ENCODE results near the gene SESN3.

- TF ChIP-seq ZBTB43 (CRISPR knock-in tag; IDR thresholded peaks at IDR 0.05) (no peak), FOXJ3 (CRISPR knock-in tag; IDR thresholded peaks at IDR 0.05; ENCODE audit: borderline replicate concordance) (no peak), JUN (CRISPR knock-in tag; IDR thresholded peaks at IDR 0.05) (no peak), SP1 (CRISPR knock-in tag; conservative IDR thresholded peaks at IDR 0.05) (no peak), RELA (CRISPR knock-in tag; IDR thresholded peaks at IDR 0.05; ENCODE audit: borderline replicate concordance) (no peak), NFATC4 (CRISPR knock-in tag; IDR thresholded peaks at IDR 0.05) (no peak), NR3C1 (CRISPR knock-in tag; conservative IDR thresholded peaks at IDR 0.05; ENCODE audit: low read depth) (no peak), CREM (CRISPR knock-in tag; IDR thresholded peaks at IDR 0.05) (no peak)
- TF ChIP-seq, protein P1, sequence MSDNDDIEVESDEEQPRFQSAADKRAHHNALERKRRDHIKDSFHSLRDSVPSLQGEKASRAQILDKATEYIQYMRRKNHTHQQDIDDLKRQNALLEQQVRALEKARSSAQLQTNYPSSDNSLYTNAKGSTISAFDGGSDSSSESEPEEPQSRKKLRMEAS (CRISPR knock-in tag; IDR thresholded peaks at IDR 0.05), result no peak
- TF ChIP-seq, protein P2, sequence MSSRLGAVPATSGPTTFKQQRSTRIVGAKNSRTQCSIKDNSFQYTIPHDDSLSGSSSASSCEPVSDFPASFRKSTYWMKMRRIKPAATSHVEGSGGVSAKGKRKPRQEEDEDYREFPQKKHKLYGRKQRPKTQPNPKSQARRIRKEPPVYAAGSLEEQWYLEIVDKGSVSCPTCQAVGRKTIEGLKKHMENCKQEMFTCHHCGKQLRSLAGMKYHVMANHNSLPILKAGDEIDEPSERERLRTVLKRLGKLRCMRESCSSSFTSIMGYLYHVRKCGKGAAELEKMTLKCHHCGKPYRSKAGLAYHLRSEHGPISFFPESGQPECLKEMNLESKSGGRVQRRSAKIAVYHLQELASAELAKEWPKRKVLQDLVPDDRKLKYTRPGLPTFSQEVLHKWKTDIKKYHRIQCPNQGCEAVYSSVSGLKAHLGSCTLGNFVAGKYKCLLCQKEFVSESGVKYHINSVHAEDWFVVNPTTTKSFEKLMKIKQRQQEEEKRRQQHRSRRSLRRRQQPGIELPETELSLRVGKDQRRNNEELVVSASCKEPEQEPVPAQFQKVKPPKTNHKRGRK (CRISPR knock-in tag; IDR thresholded peaks at IDR 0.05; ENCODE audit: borderline replicate concordance), result no peak
- TF ChIP-seq, protein P3, sequence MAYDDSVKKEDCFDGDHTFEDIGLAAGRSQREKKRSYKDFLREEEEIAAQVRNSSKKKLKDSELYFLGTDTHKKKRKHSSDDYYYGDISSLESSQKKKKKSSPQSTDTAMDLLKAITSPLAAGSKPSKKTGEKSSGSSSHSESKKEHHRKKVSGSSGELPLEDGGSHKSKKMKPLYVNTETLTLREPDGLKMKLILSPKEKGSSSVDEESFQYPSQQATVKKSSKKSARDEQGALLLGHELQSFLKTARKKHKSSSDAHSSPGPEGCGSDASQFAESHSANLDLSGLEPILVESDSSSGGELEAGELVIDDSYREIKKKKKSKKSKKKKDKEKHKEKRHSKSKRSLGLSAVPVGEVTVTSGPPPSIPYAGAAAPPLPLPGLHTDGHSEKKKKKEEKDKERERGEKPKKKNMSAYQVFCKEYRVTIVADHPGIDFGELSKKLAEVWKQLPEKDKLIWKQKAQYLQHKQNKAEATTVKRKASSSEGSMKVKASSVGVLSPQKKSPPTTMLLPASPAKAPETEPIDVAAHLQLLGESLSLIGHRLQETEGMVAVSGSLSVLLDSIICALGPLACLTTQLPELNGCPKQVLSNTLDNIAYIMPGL (CRISPR knock-in tag; IDR thresholded peaks at IDR 0.05), result no peak
- TF ChIP-seq, protein P4, sequence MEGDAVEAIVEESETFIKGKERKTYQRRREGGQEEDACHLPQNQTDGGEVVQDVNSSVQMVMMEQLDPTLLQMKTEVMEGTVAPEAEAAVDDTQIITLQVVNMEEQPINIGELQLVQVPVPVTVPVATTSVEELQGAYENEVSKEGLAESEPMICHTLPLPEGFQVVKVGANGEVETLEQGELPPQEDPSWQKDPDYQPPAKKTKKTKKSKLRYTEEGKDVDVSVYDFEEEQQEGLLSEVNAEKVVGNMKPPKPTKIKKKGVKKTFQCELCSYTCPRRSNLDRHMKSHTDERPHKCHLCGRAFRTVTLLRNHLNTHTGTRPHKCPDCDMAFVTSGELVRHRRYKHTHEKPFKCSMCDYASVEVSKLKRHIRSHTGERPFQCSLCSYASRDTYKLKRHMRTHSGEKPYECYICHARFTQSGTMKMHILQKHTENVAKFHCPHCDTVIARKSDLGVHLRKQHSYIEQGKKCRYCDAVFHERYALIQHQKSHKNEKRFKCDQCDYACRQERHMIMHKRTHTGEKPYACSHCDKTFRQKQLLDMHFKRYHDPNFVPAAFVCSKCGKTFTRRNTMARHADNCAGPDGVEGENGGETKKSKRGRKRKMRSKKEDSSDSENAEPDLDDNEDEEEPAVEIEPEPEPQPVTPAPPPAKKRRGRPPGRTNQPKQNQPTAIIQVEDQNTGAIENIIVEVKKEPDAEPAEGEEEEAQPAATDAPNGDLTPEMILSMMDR (IDR thresholded peaks at IDR 0.05), result no peak
These were observed 12.7 kb upstream of the SESN3 start for GRCh38 chr11:95243673-95244072.

Data from WTC11 (cell line).